Chondrocyte (in vitro differentiated cells): ENCODE measurements around the gene PIP5K1C. TPM values are rescaled to one million over a fixed set of nuclear protein-coding genes. Genes with fewer than 3 reads are reported as not detected.

Experiments
- DNase-seq: peaks from one replicate; pipeline ENCODE4 v3.0.0; 2021; ENCODE audit warnings: mixed read lengths, low spot score
- H3K27ac Mint-ChIP-seq: one replicate; pipeline ENCODE4 v1.8.0; 2021; ENCODE audit warnings: mild to moderate bottlenecking, moderate library complexity, mixed read lengths; ENCODE audit not compliant: unreplicated experiment
- H3K27me3 Mint-ChIP-seq: 2 replicates; pipeline ENCODE4 v1.8.0; 2021; ENCODE audit warnings: low read depth, mixed read lengths
- H3K36me3 Mint-ChIP-seq: 2 replicates; pipeline ENCODE4 v1.8.0; 2021; ENCODE audit warnings: low read depth, mixed read lengths
- H3K4me1 Mint-ChIP-seq: 2 replicates; pipeline ENCODE4 v1.8.0; 2021; ENCODE audit warnings: low read depth, mild to moderate bottlenecking, mixed read lengths
- H3K4me3 Mint-ChIP-seq: one replicate; pipeline ENCODE4 v1.8.0; 2021; ENCODE audit warnings: mild to moderate bottlenecking, moderate library complexity, mixed read lengths; ENCODE audit not compliant: unreplicated experiment
- H3K9me3 Mint-ChIP-seq: 2 replicates; pipeline ENCODE4 v1.8.0; 2021; ENCODE audit warnings: low read depth, mixed read lengths
- CTCF ChIP-seq: fragments of 200-600 bp; sonication (generic); IDR thresholded peaks from 2 replicates; pipeline ENCODE4 v1.5.0; 2021; ENCODE audit warnings: antibody characterized with exemption, mild to moderate bottlenecking, moderate library complexity
- total RNA-seq: library from RNA; stranded (reverse); gene quantifications from 3 replicates; pipeline ENCODE4 v1.2.1, GENCODE V29; 2021

PIP5K1C gene
- total RNA-seq, 1 donor from 2014 or later: 81.0 TPM

GRCh38 chr19:3646336-3647092 is 53.8 kb downstream of the PIP5K1C start:
- no peak for DNase-seq
- Mint-ChIP-seq H3K9me3 (no peaks in the 10 kb centered on the region), H3K4me3 (no peak overlapping the region), H3K4me1 (no peaks in the 10 kb centered on the region), H3K27me3 (no peaks in the 10 kb centered on the region), H3K36me3 (peaks cover 7% of the 10 kb centered on the region), H3K27ac (no peak overlapping the region)
- TF ChIP-seq CTCF: no peak

GRCh38 chr19:3645726-3646125 is 54.5 kb downstream of the PIP5K1C start:
- Mint-ChIP-seq H3K27ac (no peak overlapping the region), H3K4me1 (no peaks in the 10 kb centered on the region), H3K9me3 (no peaks in the 10 kb centered on the region), H3K4me3 (no peak overlapping the region), H3K27me3 (no peaks in the 10 kb centered on the region), H3K36me3 (peaks cover 4% of the 10 kb centered on the region)
- no peak for TF ChIP-seq CTCF
- no peak for DNase-seq

DNA sequence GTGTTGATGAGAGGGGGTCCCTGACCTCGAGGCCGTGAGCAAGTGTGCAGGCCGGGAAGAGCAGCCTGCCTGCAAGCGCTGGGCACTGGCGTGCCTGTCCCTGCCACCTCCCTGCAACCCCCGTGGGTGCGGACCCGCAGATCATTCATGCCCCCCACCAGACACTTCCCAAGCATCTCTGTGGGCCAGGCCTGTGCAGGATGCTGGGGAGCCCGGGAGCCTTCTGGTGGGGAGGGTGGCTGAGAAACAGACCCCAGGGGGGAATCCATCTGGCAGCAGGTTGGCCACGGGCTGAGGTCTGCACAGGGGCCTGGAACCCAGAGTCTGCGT is 55.2 kb downstream of the PIP5K1C start:
- H3K4me1 Mint-ChIP-seq: no peaks in the 10 kb centered on the region
- no peak for DNase-seq

DNA sequence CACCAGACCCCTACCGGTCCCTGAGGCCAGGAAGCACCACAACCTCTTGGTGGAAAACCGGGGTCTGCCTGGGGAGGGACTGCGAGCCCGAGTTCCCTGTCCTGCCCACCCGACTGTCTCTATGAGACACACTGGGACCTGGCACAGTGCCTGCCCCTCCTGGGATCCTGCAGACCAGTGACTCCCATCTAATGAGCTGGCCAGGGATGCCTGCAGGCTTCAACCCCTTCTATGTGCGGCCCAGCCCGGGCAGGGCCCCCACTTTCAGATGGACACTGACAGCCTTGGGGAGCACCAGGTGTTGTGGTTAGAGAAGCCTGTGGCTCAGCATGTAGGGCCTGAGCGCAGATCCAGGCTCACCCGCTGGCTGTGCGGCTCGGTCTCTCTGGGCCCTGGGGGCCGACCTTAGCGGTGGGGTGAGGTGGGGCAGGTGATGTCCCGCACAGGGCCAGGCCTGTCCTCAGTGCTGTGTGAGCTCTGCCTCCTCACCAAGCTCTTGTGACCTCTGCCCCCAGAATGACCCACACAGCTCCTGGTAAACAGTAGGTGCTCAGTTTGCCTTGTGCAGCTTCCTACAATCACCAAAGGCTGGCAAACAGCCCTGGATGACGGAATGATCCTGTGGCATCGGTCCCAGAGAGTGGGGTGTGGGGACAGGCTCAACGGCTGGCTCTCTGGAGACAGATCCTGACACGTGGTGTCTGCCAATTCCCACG is 55.8 kb downstream of the PIP5K1C start:
- Mint-ChIP-seq H3K27ac (no peak overlapping the region), H3K36me3 (peaks cover 8% of the 10 kb centered on the region), H3K4me1 (no peaks in the 10 kb centered on the region), H3K9me3 (no peaks in the 10 kb centered on the region), H3K4me3 (no peak overlapping the region), H3K27me3 (no peaks in the 10 kb centered on the region)
- DNase-seq: no peak
- no peak for TF ChIP-seq CTCF

More for the DNA sequence above, 55.2 kb downstream of the PIP5K1C start:
- Mint-ChIP-seq H3K27ac (no peak overlapping the region), H3K4me3 (no peak overlapping the region), H3K36me3 (peaks cover 4% of the 10 kb centered on the region), H3K9me3 (no peaks in the 10 kb centered on the region), H3K27me3 (no peaks in the 10 kb centered on the region)
- TF ChIP-seq CTCF: no peak

DNA sequence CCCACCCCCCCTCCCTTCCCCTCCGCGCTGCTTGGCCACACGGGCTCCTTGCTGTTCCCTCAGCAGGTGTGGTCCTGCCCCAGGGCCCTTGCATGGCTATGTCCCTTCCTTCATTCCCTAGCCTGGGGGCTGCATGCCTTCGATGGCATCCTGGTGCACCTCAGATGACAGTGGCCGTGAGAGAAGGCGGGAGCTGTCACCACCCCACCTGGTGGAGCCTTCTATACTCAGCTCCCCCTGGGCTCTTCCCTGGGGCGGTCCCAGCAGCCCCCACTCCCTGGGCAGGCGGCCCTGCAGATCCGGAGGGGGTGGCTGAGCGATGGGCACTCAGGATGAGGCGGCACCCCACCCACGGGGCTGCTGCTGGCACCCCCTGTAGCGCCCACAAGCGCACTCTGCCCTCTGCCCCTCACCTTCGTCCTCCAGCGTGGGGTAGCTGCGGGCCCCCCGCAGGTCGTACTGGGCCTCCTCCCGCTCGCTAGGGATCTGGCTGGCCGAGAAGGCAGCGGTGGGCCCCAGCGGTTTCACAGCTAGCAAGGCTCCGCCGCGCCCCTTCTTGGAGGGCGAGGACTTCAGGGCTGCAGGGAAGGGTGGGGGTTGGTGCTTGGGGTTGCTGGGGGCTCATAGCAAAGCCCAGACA is 56.5 kb downstream of the PIP5K1C start:
- peaks cover 11% of the 10 kb centered on the region for H3K36me3 Mint-ChIP-seq
- no peak for DNase-seq
- TF ChIP-seq CTCF: no peak
- H3K4me1 Mint-ChIP-seq: no peaks in the 10 kb centered on the region
- H3K4me3 Mint-ChIP-seq: no peak overlapping the region
- H3K27me3 Mint-ChIP-seq: no peaks in the 10 kb centered on the region
- H3K27ac Mint-ChIP-seq: no peak overlapping the region
- no peaks in the 10 kb centered on the region for H3K9me3 Mint-ChIP-seq
